ENCODE data around the gene LRRC15.

DNA sequence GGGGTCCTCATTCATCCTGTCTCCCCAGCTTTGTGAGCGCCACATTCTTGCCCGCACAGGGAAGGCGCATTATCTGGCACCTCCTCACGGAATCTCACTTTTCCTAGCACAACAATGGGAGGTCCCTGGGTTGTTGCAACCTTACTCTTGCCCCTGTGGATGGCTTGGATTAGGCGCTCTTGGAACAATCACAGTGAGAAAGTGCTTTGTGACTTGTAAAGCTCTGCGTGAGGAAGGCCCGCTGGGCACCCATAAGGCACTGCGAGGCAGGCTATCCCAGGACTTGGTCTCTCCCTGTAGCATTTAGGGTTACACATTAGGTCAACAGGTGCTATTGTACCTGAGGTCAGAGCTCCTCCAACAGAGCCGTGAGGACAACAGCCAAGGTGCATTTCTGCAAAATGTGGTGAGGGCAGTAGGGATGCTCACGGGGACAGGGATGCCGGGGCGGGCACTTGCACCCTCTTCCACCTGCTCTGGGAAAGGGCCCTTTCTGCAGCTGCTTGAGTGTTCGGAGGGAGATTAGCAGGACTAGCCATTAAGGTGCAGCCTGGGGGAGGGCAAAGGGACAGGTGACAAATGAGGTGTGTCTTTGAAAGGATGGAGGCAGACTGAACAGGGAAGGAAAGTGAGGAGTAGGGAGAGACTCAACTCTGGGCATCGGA is 13.9 kb upstream of the LRRC15 start:
- TF ChIP-seq POLR2A (IDR thresholded peaks at IDR 0.05; ENCODE audit: low read length) (no peak), HDAC2 (IDR thresholded peaks at IDR 0.05) (no peak), NR3C1 (IDR thresholded peaks at IDR 0.05) (no peak), RCOR1 (IDR thresholded peaks at IDR 0.05; ENCODE audit: low read depth, low read length) (no peak), ZFP36 (IDR thresholded peaks at IDR 0.05; ENCODE audit: borderline replicate concordance, partially characterized antibody) (no peak), CHD2 (IDR thresholded peaks at IDR 0.05; ENCODE audit: low read length, partially characterized antibody) (no peak), JUN (IDR thresholded peaks at IDR 0.05) (no peak), SMC3 (IDR thresholded peaks at IDR 0.05) (no peak)
- TF ChIP-seq, protein P1, sequence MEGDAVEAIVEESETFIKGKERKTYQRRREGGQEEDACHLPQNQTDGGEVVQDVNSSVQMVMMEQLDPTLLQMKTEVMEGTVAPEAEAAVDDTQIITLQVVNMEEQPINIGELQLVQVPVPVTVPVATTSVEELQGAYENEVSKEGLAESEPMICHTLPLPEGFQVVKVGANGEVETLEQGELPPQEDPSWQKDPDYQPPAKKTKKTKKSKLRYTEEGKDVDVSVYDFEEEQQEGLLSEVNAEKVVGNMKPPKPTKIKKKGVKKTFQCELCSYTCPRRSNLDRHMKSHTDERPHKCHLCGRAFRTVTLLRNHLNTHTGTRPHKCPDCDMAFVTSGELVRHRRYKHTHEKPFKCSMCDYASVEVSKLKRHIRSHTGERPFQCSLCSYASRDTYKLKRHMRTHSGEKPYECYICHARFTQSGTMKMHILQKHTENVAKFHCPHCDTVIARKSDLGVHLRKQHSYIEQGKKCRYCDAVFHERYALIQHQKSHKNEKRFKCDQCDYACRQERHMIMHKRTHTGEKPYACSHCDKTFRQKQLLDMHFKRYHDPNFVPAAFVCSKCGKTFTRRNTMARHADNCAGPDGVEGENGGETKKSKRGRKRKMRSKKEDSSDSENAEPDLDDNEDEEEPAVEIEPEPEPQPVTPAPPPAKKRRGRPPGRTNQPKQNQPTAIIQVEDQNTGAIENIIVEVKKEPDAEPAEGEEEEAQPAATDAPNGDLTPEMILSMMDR (IDR thresholded peaks at IDR 0.05): no peak
- TF ChIP-seq, protein P2, sequence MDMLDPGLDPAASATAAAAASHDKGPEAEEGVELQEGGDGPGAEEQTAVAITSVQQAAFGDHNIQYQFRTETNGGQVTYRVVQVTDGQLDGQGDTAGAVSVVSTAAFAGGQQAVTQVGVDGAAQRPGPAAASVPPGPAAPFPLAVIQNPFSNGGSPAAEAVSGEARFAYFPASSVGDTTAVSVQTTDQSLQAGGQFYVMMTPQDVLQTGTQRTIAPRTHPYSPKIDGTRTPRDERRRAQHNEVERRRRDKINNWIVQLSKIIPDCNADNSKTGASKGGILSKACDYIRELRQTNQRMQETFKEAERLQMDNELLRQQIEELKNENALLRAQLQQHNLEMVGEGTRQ (IDR thresholded peaks at IDR 0.05): no peak
- TF ChIP-seq, protein P3, sequence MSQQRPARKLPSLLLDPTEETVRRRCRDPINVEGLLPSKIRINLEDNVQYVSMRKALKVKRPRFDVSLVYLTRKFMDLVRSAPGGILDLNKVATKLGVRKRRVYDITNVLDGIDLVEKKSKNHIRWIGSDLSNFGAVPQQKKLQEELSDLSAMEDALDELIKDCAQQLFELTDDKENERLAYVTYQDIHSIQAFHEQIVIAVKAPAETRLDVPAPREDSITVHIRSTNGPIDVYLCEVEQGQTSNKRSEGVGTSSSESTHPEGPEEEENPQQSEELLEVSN (IDR thresholded peaks at IDR 0.05; ENCODE audit: borderline replicate concordance, low read depth): no peak
- TF ChIP-seq, protein P4, sequence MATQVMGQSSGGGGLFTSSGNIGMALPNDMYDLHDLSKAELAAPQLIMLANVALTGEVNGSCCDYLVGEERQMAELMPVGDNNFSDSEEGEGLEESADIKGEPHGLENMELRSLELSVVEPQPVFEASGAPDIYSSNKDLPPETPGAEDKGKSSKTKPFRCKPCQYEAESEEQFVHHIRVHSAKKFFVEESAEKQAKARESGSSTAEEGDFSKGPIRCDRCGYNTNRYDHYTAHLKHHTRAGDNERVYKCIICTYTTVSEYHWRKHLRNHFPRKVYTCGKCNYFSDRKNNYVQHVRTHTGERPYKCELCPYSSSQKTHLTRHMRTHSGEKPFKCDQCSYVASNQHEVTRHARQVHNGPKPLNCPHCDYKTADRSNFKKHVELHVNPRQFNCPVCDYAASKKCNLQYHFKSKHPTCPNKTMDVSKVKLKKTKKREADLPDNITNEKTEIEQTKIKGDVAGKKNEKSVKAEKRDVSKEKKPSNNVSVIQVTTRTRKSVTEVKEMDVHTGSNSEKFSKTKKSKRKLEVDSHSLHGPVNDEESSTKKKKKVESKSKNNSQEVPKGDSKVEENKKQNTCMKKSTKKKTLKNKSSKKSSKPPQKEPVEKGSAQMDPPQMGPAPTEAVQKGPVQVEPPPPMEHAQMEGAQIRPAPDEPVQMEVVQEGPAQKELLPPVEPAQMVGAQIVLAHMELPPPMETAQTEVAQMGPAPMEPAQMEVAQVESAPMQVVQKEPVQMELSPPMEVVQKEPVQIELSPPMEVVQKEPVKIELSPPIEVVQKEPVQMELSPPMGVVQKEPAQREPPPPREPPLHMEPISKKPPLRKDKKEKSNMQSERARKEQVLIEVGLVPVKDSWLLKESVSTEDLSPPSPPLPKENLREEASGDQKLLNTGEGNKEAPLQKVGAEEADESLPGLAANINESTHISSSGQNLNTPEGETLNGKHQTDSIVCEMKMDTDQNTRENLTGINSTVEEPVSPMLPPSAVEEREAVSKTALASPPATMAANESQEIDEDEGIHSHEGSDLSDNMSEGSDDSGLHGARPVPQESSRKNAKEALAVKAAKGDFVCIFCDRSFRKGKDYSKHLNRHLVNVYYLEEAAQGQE (IDR thresholded peaks at IDR 0.05): no peak
